Measurements from ENCODE around the gene ITFG2. TPM values are rescaled to one million over a fixed set of nuclear protein-coding genes. Genes with fewer than 3 reads are reported as not detected.
"Not testable (repeated sequence)": the region's sequence is repeated elsewhere in the genome, so short reads cannot be mapped to it uniquely, and the experiment has no call there.

The ITFG2 gene
- total and polyA plus RNA-seq, 4 donors = 7.5 to 26.3 (median 11.4) TPM

DNA sequence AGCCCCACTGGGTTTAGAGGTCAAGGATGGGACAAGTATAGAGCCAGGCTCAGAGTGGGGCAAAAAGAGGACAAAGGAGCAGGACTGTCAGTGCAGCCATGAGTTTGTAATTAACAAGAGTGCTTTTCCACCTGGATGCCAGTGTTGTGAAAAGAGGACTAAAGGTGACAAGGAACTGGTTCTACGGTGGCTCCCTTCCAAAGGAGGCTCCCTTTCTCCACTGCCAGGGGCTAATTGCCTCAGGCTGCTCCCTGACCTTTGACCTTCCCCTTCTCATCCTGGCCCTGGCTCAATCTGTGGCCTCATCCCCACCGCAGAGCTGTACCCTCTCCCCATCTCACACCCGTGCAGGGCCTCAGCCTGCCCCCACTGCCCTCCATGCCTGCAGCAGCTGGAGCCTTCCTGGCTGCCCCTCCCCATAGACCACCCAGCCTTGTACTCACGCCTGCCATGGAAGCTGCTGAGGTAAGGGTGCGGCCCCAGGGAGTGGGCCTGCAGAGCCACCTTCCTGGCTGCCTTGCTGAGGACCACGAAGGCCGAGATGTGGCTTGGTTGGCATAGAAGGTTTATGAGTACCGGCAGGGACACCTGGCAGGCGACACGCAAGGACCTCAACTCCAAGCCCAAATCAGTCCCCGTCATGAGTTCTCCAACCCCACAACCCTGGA lies 42.5 kb upstream of the ITFG2 start:
- H3K27me3 ChIP-seq (ENCODE audit: control insufficient read depth in 4 of 4, insufficient read depth in 4 of 4, low read length in 3 of 4) = no peaks in the 10 kb centered on the region
- no peaks in the 10 kb centered on the region for H3K9me3 ChIP-seq (ENCODE audit: control insufficient read depth in 4 of 4, low read length in 3 of 4)
- no peak overlapping the region for H3K27ac ChIP-seq (ENCODE audit: low read depth in 1 of 2, low read length in 2 of 2)
- no peaks in the 10 kb centered on the region for H3K36me3 ChIP-seq (ENCODE audit: control insufficient read depth in 4 of 4, insufficient read depth in 3 of 4, low read depth in 1 of 4, low read length in 3 of 4)
- no peak for DNase-seq (ENCODE audit: low spot score)
- peaks cover 0 to 7% (median 6%) of the 10 kb centered on the region in 4 donors for H3K4me1 ChIP-seq (ENCODE audit: control insufficient read depth in 4 of 4, insufficient read depth in 4 of 4, low read length in 3 of 4)
- no peak overlapping the region for H3K4me3 ChIP-seq (ENCODE audit: low read depth in 1 of 3, low read length in 3 of 3)
- TF ChIP-seq TAF1 (conservative IDR thresholded peaks at IDR 0.05) (no peak), FOXA1 (IDR thresholded peaks at IDR 0.05) (no peak), GABPA (IDR thresholded peaks at IDR 0.05 in 1 of 2, conservative IDR thresholded peaks at IDR 0.05 in 1 of 2) (no peak), YY1 (IDR thresholded peaks at IDR 0.05) (no peak), HNF4A (conservative IDR thresholded peaks at IDR 0.05) (no peak), RAD21 (IDR thresholded peaks at IDR 0.05) (no peak), EGR1 (IDR thresholded peaks at IDR 0.05; ENCODE audit: low read depth in 2 of 2) (no peak), JUND (IDR thresholded peaks at IDR 0.05) (no peak)
- TF ChIP-seq, protein P1, sequence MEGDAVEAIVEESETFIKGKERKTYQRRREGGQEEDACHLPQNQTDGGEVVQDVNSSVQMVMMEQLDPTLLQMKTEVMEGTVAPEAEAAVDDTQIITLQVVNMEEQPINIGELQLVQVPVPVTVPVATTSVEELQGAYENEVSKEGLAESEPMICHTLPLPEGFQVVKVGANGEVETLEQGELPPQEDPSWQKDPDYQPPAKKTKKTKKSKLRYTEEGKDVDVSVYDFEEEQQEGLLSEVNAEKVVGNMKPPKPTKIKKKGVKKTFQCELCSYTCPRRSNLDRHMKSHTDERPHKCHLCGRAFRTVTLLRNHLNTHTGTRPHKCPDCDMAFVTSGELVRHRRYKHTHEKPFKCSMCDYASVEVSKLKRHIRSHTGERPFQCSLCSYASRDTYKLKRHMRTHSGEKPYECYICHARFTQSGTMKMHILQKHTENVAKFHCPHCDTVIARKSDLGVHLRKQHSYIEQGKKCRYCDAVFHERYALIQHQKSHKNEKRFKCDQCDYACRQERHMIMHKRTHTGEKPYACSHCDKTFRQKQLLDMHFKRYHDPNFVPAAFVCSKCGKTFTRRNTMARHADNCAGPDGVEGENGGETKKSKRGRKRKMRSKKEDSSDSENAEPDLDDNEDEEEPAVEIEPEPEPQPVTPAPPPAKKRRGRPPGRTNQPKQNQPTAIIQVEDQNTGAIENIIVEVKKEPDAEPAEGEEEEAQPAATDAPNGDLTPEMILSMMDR (IDR thresholded peaks at IDR 0.05; ENCODE audit: low read depth, low read length, missing input control) = no peak
- TF ChIP-seq, protein P2, sequence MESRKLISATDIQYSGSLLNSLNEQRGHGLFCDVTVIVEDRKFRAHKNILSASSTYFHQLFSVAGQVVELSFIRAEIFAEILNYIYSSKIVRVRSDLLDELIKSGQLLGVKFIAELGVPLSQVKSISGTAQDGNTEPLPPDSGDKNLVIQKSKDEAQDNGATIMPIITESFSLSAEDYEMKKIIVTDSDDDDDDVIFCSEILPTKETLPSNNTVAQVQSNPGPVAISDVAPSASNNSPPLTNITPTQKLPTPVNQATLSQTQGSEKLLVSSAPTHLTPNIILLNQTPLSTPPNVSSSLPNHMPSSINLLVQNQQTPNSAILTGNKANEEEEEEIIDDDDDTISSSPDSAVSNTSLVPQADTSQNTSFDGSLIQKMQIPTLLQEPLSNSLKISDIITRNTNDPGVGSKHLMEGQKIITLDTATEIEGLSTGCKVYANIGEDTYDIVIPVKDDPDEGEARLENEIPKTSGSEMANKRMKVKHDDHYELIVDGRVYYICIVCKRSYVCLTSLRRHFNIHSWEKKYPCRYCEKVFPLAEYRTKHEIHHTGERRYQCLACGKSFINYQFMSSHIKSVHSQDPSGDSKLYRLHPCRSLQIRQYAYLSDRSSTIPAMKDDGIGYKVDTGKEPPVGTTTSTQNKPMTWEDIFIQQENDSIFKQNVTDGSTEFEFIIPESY (IDR thresholded peaks at IDR 0.05) = no peak
- TF ChIP-seq, protein P3, sequence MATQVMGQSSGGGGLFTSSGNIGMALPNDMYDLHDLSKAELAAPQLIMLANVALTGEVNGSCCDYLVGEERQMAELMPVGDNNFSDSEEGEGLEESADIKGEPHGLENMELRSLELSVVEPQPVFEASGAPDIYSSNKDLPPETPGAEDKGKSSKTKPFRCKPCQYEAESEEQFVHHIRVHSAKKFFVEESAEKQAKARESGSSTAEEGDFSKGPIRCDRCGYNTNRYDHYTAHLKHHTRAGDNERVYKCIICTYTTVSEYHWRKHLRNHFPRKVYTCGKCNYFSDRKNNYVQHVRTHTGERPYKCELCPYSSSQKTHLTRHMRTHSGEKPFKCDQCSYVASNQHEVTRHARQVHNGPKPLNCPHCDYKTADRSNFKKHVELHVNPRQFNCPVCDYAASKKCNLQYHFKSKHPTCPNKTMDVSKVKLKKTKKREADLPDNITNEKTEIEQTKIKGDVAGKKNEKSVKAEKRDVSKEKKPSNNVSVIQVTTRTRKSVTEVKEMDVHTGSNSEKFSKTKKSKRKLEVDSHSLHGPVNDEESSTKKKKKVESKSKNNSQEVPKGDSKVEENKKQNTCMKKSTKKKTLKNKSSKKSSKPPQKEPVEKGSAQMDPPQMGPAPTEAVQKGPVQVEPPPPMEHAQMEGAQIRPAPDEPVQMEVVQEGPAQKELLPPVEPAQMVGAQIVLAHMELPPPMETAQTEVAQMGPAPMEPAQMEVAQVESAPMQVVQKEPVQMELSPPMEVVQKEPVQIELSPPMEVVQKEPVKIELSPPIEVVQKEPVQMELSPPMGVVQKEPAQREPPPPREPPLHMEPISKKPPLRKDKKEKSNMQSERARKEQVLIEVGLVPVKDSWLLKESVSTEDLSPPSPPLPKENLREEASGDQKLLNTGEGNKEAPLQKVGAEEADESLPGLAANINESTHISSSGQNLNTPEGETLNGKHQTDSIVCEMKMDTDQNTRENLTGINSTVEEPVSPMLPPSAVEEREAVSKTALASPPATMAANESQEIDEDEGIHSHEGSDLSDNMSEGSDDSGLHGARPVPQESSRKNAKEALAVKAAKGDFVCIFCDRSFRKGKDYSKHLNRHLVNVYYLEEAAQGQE (IDR thresholded peaks at IDR 0.05) = no peak
- no peak overlapping the region for H3K9ac ChIP-seq (ENCODE audit: low read depth in 1 of 2, low read length in 2 of 2)
- 77% methylated on average over 11 of the region's 11 CpGs for WGBS

DNA sequence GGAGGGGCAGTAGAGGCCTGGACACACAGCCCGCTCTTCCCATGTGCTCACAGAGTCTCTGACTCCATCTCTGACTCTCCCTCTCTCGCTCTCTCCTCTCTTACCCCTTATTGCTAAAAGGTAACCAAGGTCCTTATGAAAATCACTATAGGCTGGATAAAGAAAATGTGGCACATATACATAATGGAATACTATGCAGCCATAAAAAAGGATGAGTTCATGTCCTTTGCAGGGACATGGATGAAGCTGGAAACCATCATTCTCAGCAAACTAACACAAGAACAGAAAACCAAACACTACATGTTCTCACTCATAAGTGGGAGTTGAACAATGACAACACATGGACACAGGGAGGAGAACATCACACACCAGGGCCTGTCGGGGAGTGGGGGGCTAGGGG lies 41.9 kb upstream of the ITFG2 start:
- not testable (repeated sequence) for H3K4me3 ChIP-seq (ENCODE audit: low read depth in 1 of 3, low read length in 3 of 3); H3K27me3 ChIP-seq (ENCODE audit: control insufficient read depth in 4 of 4, insufficient read depth in 4 of 4, low read length in 3 of 4); H3K27ac ChIP-seq (ENCODE audit: low read depth in 1 of 2, low read length in 2 of 2); H3K4me1 ChIP-seq (ENCODE audit: control insufficient read depth in 4 of 4, insufficient read depth in 4 of 4, low read length in 3 of 4); H3K9me3 ChIP-seq (ENCODE audit: control insufficient read depth in 4 of 4, low read length in 3 of 4); DNase-seq (ENCODE audit: low spot score); H3K36me3 ChIP-seq (ENCODE audit: control insufficient read depth in 4 of 4, insufficient read depth in 3 of 4, low read depth in 1 of 4, low read length in 3 of 4); H3K9ac ChIP-seq (ENCODE audit: low read depth in 1 of 2, low read length in 2 of 2)
- WGBS = 95% methylated on average over 3 of the region's 3 CpGs
